ENCODE results near the gene FZD2.
A peak's percentile ranks its signal among the peaks of the same experiment; 100 is the strongest.
"Not testable (repeated sequence)": the region's sequence is repeated elsewhere in the genome, so short reads cannot be mapped to it uniquely, and the experiment has no call there.

FZD2 gene

GRCh38 chr17:44565866-44566443 lies 8.7 kb downstream of the FZD2 start:
- DNase-seq (ENCODE audit: extremely low read depth, insufficient read length): no peak
- peak; percentile 51 for TF ChIP-seq CTCF (IDR thresholded peaks at IDR 0.05; ENCODE audit: insufficient read depth, low read length, poor library complexity, severe bottlenecking)
- Histone ChIP-seq H3K36me3 (ENCODE audit: control insufficient read depth, insufficient read depth, low read length) (no peaks in the 10 kb centered on the region), H3K4me3 (replicated peaks; ENCODE audit: low read depth, low read length) (no peak overlapping the region), H3K27me3 (replicated peaks; ENCODE audit: control insufficient read depth, insufficient read depth, low read length) (no peaks in the 10 kb centered on the region)

DNA sequence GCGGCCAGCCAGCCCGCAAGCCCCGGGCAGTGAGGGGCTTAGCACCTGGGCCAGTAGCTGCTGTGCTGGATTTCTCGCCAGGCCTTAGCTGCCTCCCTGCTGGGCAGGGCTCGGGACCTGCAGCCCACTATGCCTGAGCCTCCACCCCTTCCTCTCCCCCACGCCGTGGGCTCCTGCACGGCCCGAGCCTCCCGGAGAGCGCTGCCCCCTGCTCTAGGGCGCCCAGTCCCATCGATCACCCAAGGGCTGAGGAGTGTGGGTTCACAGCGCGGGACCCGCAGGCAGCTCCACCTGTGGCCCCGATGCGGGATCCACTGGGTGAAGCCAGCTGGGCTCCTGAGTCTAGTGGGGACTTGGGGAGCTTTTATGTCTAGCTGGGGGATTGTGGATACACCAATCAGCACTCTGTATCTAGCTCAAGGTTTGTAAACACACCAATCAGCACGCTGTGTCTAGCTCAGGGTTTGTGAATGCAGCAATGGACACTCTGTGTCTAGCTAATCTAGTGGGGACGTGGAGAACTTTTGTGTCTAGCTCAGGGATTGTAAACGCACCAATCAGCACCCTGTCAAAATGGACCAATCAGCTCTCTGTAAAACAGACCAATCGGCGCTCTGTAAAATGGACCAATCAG lies 11.1 kb downstream of the FZD2 start:
- H3K4me3 ChIP-seq (replicated peaks; ENCODE audit: low read depth, low read length); DNase-seq (ENCODE audit: extremely low read depth, insufficient read length); H3K36me3 ChIP-seq (ENCODE audit: control insufficient read depth, insufficient read depth, low read length); H3K27me3 ChIP-seq (replicated peaks; ENCODE audit: control insufficient read depth, insufficient read depth, low read length): not testable (repeated sequence)

DNA sequence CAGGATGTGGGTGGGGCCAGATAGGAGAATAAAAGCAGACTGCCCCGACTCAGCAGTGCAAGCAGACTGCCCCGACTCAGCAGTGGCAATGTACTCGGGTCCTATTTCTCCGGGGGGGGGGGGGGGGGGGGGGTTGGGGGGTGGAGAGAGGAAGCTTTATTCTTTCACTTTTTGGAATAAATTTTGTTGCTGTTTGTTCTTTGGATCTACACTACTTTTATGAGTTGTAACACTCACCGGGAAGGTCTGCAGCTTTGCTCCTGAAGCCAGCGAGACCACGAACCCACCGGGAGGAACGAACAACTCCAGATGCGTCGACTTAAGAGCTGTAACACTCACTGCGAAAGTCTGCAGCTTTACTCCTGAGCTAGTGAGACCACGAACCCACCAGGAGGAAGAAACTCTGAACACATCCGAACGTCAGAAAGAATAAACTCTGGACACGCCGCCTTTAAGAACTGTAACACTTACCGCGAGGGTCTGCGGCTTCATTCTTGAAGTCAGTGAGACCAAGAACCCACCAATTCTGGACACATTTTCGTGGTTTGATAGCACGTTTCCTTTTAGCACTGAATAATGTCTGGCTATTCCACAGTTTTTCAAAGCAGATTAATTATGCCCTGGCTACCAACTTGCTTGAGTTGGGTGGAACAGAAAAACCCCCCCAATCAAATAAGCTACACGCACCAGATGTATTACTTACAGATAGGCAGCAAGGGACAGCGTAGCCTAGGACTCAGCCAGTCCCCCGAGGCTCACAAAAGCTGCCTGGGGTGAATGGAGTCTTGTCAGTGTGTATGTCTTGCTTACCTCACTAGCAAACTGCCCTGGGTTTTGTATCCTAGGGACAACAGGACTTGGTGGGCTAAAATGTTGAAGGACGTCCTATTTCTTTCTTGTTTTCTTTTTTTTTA lies 11.9 kb downstream of the FZD2 start:
- Histone ChIP-seq H3K36me3 (ENCODE audit: control insufficient read depth, insufficient read depth, low read length) (no peaks in the 10 kb centered on the region), H3K4me3 (replicated peaks; ENCODE audit: low read depth, low read length) (no peak overlapping the region), H3K27me3 (replicated peaks; ENCODE audit: control insufficient read depth, insufficient read depth, low read length) (no peaks in the 10 kb centered on the region)
- no peak for TF ChIP-seq CTCF (IDR thresholded peaks at IDR 0.05; ENCODE audit: insufficient read depth, low read length, poor library complexity, severe bottlenecking)
- peak; percentile 50 for DNase-seq (ENCODE audit: extremely low read depth, insufficient read length)

- DNase-seq (ENCODE audit: extremely low read depth, insufficient read length): no peak
- no peaks in the 10 kb centered on the region for H3K27me3 ChIP-seq (replicated peaks; ENCODE audit: control insufficient read depth, insufficient read depth, low read length)
- no peak for TF ChIP-seq CTCF (IDR thresholded peaks at IDR 0.05; ENCODE audit: insufficient read depth, low read length, poor library complexity, severe bottlenecking)
Observed at GRCh38 chr17:44572801-44573200, 15.5 kb downstream of the FZD2 start.

DNA sequence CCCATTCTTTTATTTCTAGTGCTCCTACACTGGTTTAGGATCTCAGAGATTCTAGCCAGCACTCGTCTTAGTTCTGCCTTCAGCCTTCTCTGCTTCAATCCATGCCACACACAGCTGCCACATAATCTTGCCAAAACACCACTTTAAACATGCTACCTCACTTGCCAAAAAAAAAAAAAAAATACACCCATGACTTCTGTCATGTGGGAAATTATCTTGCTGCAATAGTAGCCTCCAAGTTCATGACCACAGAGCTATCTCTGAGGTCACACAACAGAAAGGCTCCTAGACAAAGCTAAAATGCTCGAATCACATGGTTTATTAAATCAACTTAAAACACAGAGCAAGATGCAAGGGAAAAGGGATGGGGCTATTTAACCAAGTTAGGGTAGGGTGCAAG lies 18.1 kb downstream of the FZD2 start:
- TF ChIP-seq CTCF (IDR thresholded peaks at IDR 0.05; ENCODE audit: insufficient read depth, low read length, poor library complexity, severe bottlenecking): no peak
- Histone ChIP-seq H3K27me3 (replicated peaks; ENCODE audit: control insufficient read depth, insufficient read depth, low read length) (no peaks in the 10 kb centered on the region), H3K4me3 (replicated peaks; ENCODE audit: low read depth, low read length) (no peak overlapping the region), H3K36me3 (ENCODE audit: control insufficient read depth, insufficient read depth, low read length) (no peaks in the 10 kb centered on the region)
- DNase-seq (ENCODE audit: extremely low read depth, insufficient read length): no peak

More at GRCh38 chr17:44572801-44573200, 15.5 kb downstream of the FZD2 start:
- H3K4me3 ChIP-seq (replicated peaks; ENCODE audit: low read depth, low read length): no peak overlapping the region
- no peaks in the 10 kb centered on the region for H3K36me3 ChIP-seq (ENCODE audit: control insufficient read depth, insufficient read depth, low read length)

GRCh38 chr17:44578947-44579346 lies 21.7 kb downstream of the FZD2 start:
- Histone ChIP-seq H3K36me3 (ENCODE audit: control insufficient read depth, insufficient read depth, low read length) (no peaks in the 10 kb centered on the region), H3K27me3 (replicated peaks; ENCODE audit: control insufficient read depth, insufficient read depth, low read length) (no peaks in the 10 kb centered on the region; the same call in 1 of the 2 replicates), H3K4me3 (replicated peaks; ENCODE audit: low read depth, low read length) (no peak overlapping the region)
- TF ChIP-seq CTCF (IDR thresholded peaks at IDR 0.05; ENCODE audit: insufficient read depth, low read length, poor library complexity, severe bottlenecking): no peak
- no peak for DNase-seq (ENCODE audit: extremely low read depth, insufficient read length)

Measured in GM06990 (cell line).